SU-DHL-6 (cell line): ENCODE data around the gene JSRP1.

Experiments
- EZH2phosphoT487 ChIP-seq: fragments of 200-600 bp; sonication (generic), shearing (Covaris generic); conservative IDR thresholded peaks from 2 replicates; pipeline ENCODE4 v1.6.1; 2018; ENCODE audit warnings: mild to moderate bottlenecking, antibody characterized with exemption, low read length, moderate library complexity, mixed read lengths
- TF ChIP-seq, protein P1 (sequence below): fragments of 200-600 bp; sonication (generic); IDR thresholded peaks from one replicate; pipeline ENCODE4 v1.5.1; 2017; ENCODE audit warnings: antibody characterized with exemption, mild to moderate bottlenecking, low read length, moderate library complexity; ENCODE audit not compliant: insufficient read depth, poor library complexity, severe bottlenecking

DNA sequence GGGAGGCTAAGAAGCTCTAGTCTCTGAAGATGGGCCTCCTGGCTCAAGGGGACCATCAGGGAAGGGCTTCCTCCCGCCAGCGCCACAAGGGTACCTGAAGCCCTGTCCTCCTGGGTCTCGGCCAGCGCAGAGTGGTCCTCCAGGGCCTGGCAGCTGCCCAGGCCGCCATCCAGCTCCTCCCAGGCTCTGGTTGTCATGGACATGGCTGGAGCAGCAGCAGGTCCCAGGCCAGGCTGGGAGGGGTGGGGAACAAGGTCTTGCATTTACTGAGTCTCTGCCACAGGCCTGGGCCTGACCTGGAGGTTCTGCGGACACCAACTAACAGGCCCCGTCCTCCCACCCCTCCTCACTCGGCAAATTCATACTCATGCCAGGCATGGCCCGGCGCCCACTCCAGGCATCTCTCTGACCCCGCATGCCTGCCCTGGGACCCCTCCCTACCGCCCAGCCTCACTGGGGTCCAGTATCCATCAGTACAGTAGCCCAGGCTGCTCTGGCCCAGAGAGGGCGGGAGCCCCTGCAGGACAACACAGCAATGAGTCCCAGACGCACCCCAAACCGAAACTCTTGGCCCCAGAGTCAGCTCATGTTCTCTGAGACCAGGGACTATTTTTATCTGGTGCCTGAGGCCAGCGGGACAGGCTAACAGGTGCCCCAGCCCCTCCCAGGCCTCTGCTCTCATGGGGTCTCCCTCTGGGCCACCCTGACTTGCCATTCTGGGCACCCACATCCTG, 938 bp downstream of the JSRP1 start:
- TF ChIP-seq, protein P1, sequence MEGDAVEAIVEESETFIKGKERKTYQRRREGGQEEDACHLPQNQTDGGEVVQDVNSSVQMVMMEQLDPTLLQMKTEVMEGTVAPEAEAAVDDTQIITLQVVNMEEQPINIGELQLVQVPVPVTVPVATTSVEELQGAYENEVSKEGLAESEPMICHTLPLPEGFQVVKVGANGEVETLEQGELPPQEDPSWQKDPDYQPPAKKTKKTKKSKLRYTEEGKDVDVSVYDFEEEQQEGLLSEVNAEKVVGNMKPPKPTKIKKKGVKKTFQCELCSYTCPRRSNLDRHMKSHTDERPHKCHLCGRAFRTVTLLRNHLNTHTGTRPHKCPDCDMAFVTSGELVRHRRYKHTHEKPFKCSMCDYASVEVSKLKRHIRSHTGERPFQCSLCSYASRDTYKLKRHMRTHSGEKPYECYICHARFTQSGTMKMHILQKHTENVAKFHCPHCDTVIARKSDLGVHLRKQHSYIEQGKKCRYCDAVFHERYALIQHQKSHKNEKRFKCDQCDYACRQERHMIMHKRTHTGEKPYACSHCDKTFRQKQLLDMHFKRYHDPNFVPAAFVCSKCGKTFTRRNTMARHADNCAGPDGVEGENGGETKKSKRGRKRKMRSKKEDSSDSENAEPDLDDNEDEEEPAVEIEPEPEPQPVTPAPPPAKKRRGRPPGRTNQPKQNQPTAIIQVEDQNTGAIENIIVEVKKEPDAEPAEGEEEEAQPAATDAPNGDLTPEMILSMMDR: no peak
- no peak for TF ChIP-seq EZH2phosphoT487
